RWPE2 (cell line): ENCODE results near the gene VPS25.

Experiments
- ATAC-seq: fragments of 200-7000 bp; cut with Tn5 transposase; 3 replicates; pipeline ENCODE4 v1.9.1; 2021; ENCODE audit warnings: low read depth
- DNase-seq: peaks from one replicate; pipeline ENCODE4 v3.0.0-alpha.2; 2020; ENCODE audit warnings: low spot score
- H3K27ac ChIP-seq: fragments of 450-650 bp; 2 replicates; pipeline ENCODE4 v1.5.1; 2017; ENCODE audit warnings: mild to moderate bottlenecking; ENCODE audit not compliant: poor library complexity, severe bottlenecking
- H3K27me3 ChIP-seq: fragments of 250-450 bp; sonication (Bioruptor Pico); 2 replicates; pipeline ENCODE4 v1.5.1; 2021; ENCODE audit warnings: mild to moderate bottlenecking, moderate library complexity; ENCODE audit not compliant: insufficient read depth, poor library complexity, severe bottlenecking
- H3K36me3 ChIP-seq: fragments of 250-450 bp; sonication (Bioruptor Pico); 2 replicates; pipeline ENCODE4 v1.5.1; 2020; ENCODE audit warnings: low read depth, mild to moderate bottlenecking, moderate library complexity
- H3K4me1 ChIP-seq: fragments of 250-450 bp; sonication (Bioruptor Pico); 2 replicates; pipeline ENCODE4 v1.5.1; 2021; ENCODE audit warnings: mild to moderate bottlenecking, moderate library complexity; ENCODE audit not compliant: insufficient read depth, poor library complexity, severe bottlenecking
- H3K4me3 ChIP-seq: fragments of 250-450 bp; sonication (Bioruptor Pico); 2 replicates; pipeline ENCODE4 v1.5.1; 2021; ENCODE audit warnings: mild to moderate bottlenecking, moderate library complexity; ENCODE audit not compliant: severe bottlenecking
- H3K9me3 ChIP-seq: fragments of 250-450 bp; sonication (Bioruptor Pico); 2 replicates; pipeline ENCODE4 v1.5.1; 2021; ENCODE audit warnings: mild to moderate bottlenecking, moderate library complexity; ENCODE audit not compliant: severe bottlenecking
- TF ChIP-seq, protein P1 (sequence below): fragments of 450-650 bp; IDR thresholded peaks from one replicate; pipeline ENCODE4 v1.5.1; 2017; ENCODE audit warnings: mild to moderate bottlenecking, moderate library complexity; ENCODE audit not compliant: poor library complexity, severe bottlenecking

The VPS25 gene

DNA sequence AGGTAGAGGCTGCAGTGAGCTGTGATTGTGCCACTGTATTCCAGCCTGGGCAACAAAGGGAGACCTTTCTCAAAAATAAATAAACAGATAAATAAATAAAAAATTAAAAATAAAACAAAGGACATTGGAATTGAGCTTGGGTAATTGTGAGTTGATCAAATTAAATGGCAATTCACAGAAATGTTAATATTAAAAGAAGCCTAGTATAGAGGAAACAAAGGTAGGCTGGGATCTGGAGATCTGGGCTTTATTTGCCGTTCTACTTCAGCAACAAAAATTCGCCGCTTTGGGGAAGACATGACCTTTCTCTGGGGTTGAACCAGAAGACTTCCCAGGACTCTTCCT is 332 bp upstream of the VPS25 start:
- DNase-seq (no peak), ATAC-seq (no peak)
- H3K9me3 ChIP-seq = no peaks in the 10 kb centered on the region
- H3K27me3 ChIP-seq = no peaks in the 10 kb centered on the region
- H3K27ac ChIP-seq = peak overlapping the region; percentile 87
- H3K4me3 ChIP-seq = peak overlapping the region; percentile 82
- TF ChIP-seq, protein P1, sequence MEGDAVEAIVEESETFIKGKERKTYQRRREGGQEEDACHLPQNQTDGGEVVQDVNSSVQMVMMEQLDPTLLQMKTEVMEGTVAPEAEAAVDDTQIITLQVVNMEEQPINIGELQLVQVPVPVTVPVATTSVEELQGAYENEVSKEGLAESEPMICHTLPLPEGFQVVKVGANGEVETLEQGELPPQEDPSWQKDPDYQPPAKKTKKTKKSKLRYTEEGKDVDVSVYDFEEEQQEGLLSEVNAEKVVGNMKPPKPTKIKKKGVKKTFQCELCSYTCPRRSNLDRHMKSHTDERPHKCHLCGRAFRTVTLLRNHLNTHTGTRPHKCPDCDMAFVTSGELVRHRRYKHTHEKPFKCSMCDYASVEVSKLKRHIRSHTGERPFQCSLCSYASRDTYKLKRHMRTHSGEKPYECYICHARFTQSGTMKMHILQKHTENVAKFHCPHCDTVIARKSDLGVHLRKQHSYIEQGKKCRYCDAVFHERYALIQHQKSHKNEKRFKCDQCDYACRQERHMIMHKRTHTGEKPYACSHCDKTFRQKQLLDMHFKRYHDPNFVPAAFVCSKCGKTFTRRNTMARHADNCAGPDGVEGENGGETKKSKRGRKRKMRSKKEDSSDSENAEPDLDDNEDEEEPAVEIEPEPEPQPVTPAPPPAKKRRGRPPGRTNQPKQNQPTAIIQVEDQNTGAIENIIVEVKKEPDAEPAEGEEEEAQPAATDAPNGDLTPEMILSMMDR = no peak
- H3K36me3 ChIP-seq = peaks cover 38% of the 10 kb centered on the region
- peaks cover 9% of the 10 kb centered on the region for H3K4me1 ChIP-seq

DNA sequence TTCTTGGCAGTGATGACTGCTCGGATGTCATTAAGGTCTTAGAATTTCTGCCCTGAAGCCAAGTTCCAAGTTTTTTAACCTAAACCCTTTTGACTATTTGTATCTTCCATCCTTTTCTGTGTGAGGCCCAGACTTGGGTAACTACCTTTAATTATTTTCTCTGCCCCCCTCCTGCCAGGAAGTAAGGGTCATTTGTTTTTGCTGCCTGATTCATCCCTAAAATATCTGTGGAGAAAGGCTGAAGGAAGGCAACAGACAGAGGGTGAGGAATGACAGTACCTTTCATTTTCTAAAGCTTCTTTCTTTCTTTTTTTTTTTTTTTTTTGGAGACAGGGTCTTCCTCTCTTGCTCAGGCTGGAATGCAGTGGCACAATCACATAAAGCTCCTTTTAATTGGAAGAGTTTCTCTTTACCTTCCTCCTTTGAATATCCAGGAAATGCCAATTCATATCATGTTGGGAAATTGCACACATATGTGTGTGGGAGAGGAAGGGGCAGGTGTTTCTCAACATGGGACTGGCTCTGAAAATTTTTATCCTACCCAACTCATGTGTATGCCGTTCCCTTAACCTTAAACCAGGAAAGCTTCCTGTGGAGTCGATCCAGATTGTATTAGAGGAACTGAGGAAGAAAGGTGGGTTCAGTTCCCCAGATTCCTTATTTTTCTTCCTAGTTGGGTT is 957 bp downstream of the VPS25 start:
- H3K4me3 ChIP-seq = peak overlapping the region; percentile 82
- DNase-seq (no peak), ATAC-seq (peak; percentile 43; the same call in 1 of the 3 replicates)
- peak overlapping the region; percentile 87 for H3K27ac ChIP-seq
- no peaks in the 10 kb centered on the region for H3K27me3 ChIP-seq
- TF ChIP-seq, protein P1 = no peak
- peaks cover 46% of the 10 kb centered on the region for H3K36me3 ChIP-seq
- peaks cover 9% of the 10 kb centered on the region for H3K4me1 ChIP-seq
- H3K9me3 ChIP-seq = no peaks in the 10 kb centered on the region

DNA sequence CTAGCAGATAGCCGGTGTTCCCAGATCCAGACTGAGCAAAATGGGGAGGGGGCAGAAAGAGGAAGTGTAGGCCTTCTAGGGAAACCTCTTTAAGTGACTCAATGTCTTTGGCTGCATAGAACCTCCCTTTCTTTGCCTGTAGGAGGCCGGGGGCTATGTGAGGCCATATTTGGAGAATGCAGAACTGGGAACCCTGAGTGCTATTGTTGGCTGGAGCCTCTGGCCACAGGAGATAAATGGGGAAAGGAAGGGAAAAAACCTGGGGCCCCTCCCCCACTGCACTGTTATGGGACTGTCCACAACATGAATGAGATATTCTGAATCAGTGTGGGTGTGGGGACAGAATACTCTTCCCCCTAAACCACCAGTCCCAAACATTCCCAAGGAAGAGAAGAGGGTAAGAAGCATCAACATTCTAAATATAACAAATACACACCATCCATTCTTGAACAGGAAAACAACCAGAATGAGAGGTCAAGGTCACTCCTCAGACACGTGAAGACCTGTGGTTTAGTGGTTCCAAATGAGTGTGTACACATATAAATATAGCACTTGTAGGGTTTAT is 2.4 kb downstream of the VPS25 start:
- Histone ChIP-seq H3K36me3 (peaks cover 52% of the 10 kb centered on the region), H3K27ac (peak overlapping the region; percentile 87)
- TF ChIP-seq, protein P1 = no peak

DNA sequence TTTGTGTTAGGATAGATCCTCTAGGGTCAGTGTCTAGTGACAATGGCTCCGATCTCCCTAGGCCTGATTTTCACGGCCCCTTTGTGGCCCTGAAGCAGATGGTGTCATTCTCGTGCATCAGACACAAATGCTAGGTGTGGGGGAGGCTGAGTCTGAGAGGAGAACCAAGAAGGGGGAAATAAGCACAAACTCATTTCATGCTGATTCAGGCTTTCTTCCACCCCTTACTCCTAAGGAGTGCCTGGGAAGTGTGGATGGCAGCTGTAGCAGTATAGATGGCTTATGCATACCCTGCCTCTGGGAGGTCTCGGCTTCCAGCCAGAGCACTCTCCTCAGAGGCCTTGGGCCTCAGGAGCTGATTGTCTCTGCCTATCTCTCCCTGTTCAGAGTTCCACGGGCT is 5.3 kb downstream of the VPS25 start:
- DNase-seq = no peak
- TF ChIP-seq, protein P1 = no peak
- no peak overlapping the region for H3K4me3 ChIP-seq
- ATAC-seq = no peak
- H3K9me3 ChIP-seq = no peaks in the 10 kb centered on the region
- peak overlapping the region; percentile 8 for H3K27ac ChIP-seq
- peaks cover 52% of the 10 kb centered on the region for H3K36me3 ChIP-seq
- no peaks in the 10 kb centered on the region for H3K27me3 ChIP-seq
- H3K4me1 ChIP-seq = peaks cover 15% of the 10 kb centered on the region

More for the DNA sequence above, 2.4 kb downstream of the VPS25 start:
- Histone ChIP-seq H3K4me1 (peaks cover 9% of the 10 kb centered on the region), H3K4me3 (no peak overlapping the region), H3K9me3 (no peaks in the 10 kb centered on the region), H3K27me3 (no peaks in the 10 kb centered on the region)
- ATAC-seq (no peak), DNase-seq (no peak)
